ENCODE results near the gene ATP6V0C. TPM values are rescaled to one million over a fixed set of nuclear protein-coding genes. Genes with fewer than 3 reads are reported as not detected.
"Not testable (repeated sequence)": the region's sequence is repeated elsewhere in the genome, so short reads cannot be mapped to it uniquely, and the experiment has no call there.

ATP6V0C gene
- total and polyA plus RNA-seq, 2 of the 8 experiments (the other 6 are each of a cell fraction or from before 2014, with no cell fraction given): 125 to 176 TPM

DNA sequence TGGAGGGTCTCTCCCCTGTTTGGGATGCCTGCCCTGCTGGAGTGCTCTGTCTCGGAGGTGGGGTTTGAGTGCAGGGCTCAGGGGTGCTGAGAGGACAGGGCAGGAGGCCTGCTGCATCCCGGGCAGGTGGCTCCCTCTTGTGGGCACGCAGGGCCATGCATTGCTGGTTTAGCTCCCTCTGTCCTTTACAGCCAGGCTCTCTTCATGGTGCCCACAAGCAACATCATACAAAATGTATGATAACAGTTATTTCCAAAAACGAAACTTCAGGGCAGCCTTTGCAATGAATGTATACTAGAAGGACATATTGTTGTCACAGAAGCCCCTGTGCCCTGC, 47.0 kb downstream of the ATP6V0C start:
- DNase-seq (ENCODE audit: low read depth in 1 of 2, low spot score in 2 of 2) (peak in 1 of 2 experiments; percentile 89), FAIRE-seq (peak; percentile 50)
- not testable (repeated sequence) for H2AFZ ChIP-seq (ENCODE audit: low read length)

More for the DNA sequence above, 47.0 kb downstream of the ATP6V0C start:
- H3K27ac ChIP-seq (ENCODE audit: low read depth, low read length); H3K4ac ChIP-seq (replicated peaks; ENCODE audit: insufficient read length, low read depth, low read length); H3K79me2 ChIP-seq (ENCODE audit: control insufficient read depth in 1 of 2, insufficient read depth in 2 of 2, low read length in 2 of 2); H4K8ac ChIP-seq (ENCODE audit: extremely low read depth, insufficient read depth, low read length); H3K56ac ChIP-seq (replicated peaks; ENCODE audit: insufficient read length, low read depth, low read length); H2BK5ac ChIP-seq (ENCODE audit: low read depth, low read length); H3K36me3 ChIP-seq (ENCODE audit: control insufficient read depth in 2 of 4, insufficient read depth in 4 of 4, low read length in 3 of 4); H2BK15ac ChIP-seq (ENCODE audit: low read length); H3K9ac ChIP-seq (replicated peaks in 1 of 4; ENCODE audit: extremely low read depth in 1 of 4, low read depth in 3 of 4, low read length in 3 of 4); H3K27me3 ChIP-seq (replicated peaks in 1 of 4; ENCODE audit: control insufficient read depth in 3 of 4, extremely low read depth in 1 of 4, insufficient read depth in 3 of 4, low read length in 3 of 4); H4K91ac ChIP-seq (replicated peaks; ENCODE audit: insufficient read length, low read length); H3K18ac ChIP-seq (ENCODE audit: extremely low read depth, low read length); H3K79me1 ChIP-seq (ENCODE audit: low read depth, low read length); POLR2A ChIA-PET (ENCODE audit: partially characterized antibody); H2AK5ac ChIP-seq (ENCODE audit: low read depth, low read length); H3K9me3 ChIP-seq (ENCODE audit: insufficient read depth in 2 of 2, low read depth in 1 of 2, low read length in 1 of 2); H3K4me1 ChIP-seq (replicated peaks in 1 of 4; ENCODE audit: control insufficient read depth in 3 of 4, insufficient read depth in 4 of 4, low read length in 3 of 4); H3K23ac ChIP-seq (ENCODE audit: insufficient read length); H3K4me3 ChIP-seq (ENCODE audit: extremely low read depth in 1 of 4, insufficient read depth in 2 of 4, low read depth in 3 of 4, low read length in 4 of 4); H2BK120ac ChIP-seq (replicated peaks; ENCODE audit: low read depth, low read length); H3K23me2 ChIP-seq (ENCODE audit: low read depth, low read length); H2BK12ac ChIP-seq (ENCODE audit: low read depth, low read length); H3K14ac ChIP-seq (ENCODE audit: insufficient read length); CTCF ChIA-PET (ENCODE audit: partially characterized antibody); H4K5ac ChIP-seq (ENCODE audit: insufficient read length, low read depth, low read length); H3K4me2 ChIP-seq (ENCODE audit: insufficient read depth in 1 of 2, low read depth in 2 of 2, low read length in 2 of 2); H4K20me1 ChIP-seq (replicated peaks in 1 of 2; ENCODE audit: control insufficient read depth in 1 of 2, insufficient read depth in 2 of 2, low read length in 2 of 2); H2BK20ac ChIP-seq (ENCODE audit: low read length): not testable (repeated sequence)
- TF ChIP-seq, protein P1, sequence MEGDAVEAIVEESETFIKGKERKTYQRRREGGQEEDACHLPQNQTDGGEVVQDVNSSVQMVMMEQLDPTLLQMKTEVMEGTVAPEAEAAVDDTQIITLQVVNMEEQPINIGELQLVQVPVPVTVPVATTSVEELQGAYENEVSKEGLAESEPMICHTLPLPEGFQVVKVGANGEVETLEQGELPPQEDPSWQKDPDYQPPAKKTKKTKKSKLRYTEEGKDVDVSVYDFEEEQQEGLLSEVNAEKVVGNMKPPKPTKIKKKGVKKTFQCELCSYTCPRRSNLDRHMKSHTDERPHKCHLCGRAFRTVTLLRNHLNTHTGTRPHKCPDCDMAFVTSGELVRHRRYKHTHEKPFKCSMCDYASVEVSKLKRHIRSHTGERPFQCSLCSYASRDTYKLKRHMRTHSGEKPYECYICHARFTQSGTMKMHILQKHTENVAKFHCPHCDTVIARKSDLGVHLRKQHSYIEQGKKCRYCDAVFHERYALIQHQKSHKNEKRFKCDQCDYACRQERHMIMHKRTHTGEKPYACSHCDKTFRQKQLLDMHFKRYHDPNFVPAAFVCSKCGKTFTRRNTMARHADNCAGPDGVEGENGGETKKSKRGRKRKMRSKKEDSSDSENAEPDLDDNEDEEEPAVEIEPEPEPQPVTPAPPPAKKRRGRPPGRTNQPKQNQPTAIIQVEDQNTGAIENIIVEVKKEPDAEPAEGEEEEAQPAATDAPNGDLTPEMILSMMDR (IDR thresholded peaks at IDR 0.05; ENCODE audit: control extremely low read depth in 1 of 3, insufficient read depth in 1 of 3, low read depth in 1 of 3, low read length in 3 of 3): peak in 2 of 3 experiments; percentile 19 to 39; a peak in 2 of 4 replicates
- TF ChIP-seq RAD21 (IDR thresholded peaks at IDR 0.05 in 1 of 2, conservative IDR thresholded peaks at IDR 0.05 in 1 of 2; ENCODE audit: low read depth in 2 of 2, low read length in 2 of 2): peak; percentile 14; a peak in 2 of 4 replicates
- 0% methylated on average over 1 of the region's 4 CpGs; no CpG with 5 or more reads in 1 of the 2 experiments for WGBS, 2 experiments (ENCODE audit: extremely low coverage in 1 of 2, insufficient coverage in 1 of 2, insufficient read length in 1 of 2, insufficient replicate concordance in 2 of 2, low coverage in 1 of 2, low lambda C conversion rate in 2 of 2, missing lambda C conversion rate in 1 of 2)

All from H1 (cell line).